ENCODE results near the gene LPP. TPM values are rescaled to one million over a fixed set of nuclear protein-coding genes. Genes with fewer than 3 reads are reported as not detected.

LPP gene
- total RNA-seq, 4 donors from 2014 or later = 183 to 293 (median 242) TPM

- Histone ChIP-seq H3K27ac (peak overlapping the region in 2 of 4 donors; percentile 25 to 51), H3K9me3 (no peaks in the 10 kb centered on the region), H3K4me3 (no peak overlapping the region), H3K27me3 (no peaks in the 10 kb centered on the region), H3K36me3 (no peaks in the 10 kb centered on the region), H3K4me1 (peaks cover 0 to 32% (median 8%) of the 10 kb centered on the region in 4 donors)
- WGBS, 2 donors = 50 to 58% methylated on average over 3 of the region's 3 CpGs
- no peak for DNase-seq (ENCODE audit: low spot score in 2 of 2)
- TF ChIP-seq EP300 (IDR thresholded peaks at IDR 0.05) = no peak
- no peak for TF ChIP-seq CTCF (IDR thresholded peaks at IDR 0.05)
- TF ChIP-seq POLR2A (IDR thresholded peaks at IDR 0.05) = no peak
These were observed 557.9 kb downstream of the LPP start for GRCh38 chr3:188711881-188712247.

GRCh38 chr3:188712248-188712924 lies 558.4 kb downstream of the LPP start:
- TF ChIP-seq CTCF (IDR thresholded peaks at IDR 0.05) (no peak), POLR2A (IDR thresholded peaks at IDR 0.05) (no peak), EP300 (IDR thresholded peaks at IDR 0.05) (peak in 1 of 2 donors; percentile 6)
- Histone ChIP-seq H3K36me3 (no peaks in the 10 kb centered on the region), H3K27ac (peak overlapping the region in 2 of 4 donors; percentile 25 to 51), H3K4me3 (no peak overlapping the region), H3K4me1 (peaks cover 0 to 32% (median 8%) of the 10 kb centered on the region in 4 donors), H3K9me3 (no peaks in the 10 kb centered on the region), H3K27me3 (no peaks in the 10 kb centered on the region)
- 59 to 73% methylated on average over 4 of the region's 4 CpGs for WGBS, 2 donors
- peak in 1 of 2 donors; percentile 5 for DNase-seq (ENCODE audit: low spot score in 2 of 2)

GRCh38 chr3:188712991-188713390 lies 559.0 kb downstream of the LPP start:
- Histone ChIP-seq H3K4me1 (peaks cover 0 to 26% (median 8%) of the 10 kb centered on the region in 4 donors), H3K27ac (peak overlapping the region in 1 of 4 donors; percentile 51), H3K36me3 (no peaks in the 10 kb centered on the region), H3K4me3 (no peak overlapping the region), H3K9me3 (no peaks in the 10 kb centered on the region), H3K27me3 (no peaks in the 10 kb centered on the region)
- no peak for DNase-seq (ENCODE audit: low spot score in 2 of 2)
- TF ChIP-seq EP300 (IDR thresholded peaks at IDR 0.05) = no peak
- TF ChIP-seq POLR2A (IDR thresholded peaks at IDR 0.05) = no peak
- TF ChIP-seq CTCF (IDR thresholded peaks at IDR 0.05) = no peak
- 60 to 68% methylated on average over 3 of the region's 3 CpGs for WGBS, 2 donors

GRCh38 chr3:188719545-188719944 lies 565.6 kb downstream of the LPP start:
- Histone ChIP-seq H3K27ac (no peak overlapping the region), H3K4me1 (peaks cover 0 to 15% (median 0%) of the 10 kb centered on the region in 4 donors), H3K9me3 (no peaks in the 10 kb centered on the region), H3K36me3 (no peaks in the 10 kb centered on the region), H3K27me3 (no peaks in the 10 kb centered on the region), H3K4me3 (no peak overlapping the region)
- TF ChIP-seq POLR2A (IDR thresholded peaks at IDR 0.05) (no peak), EP300 (IDR thresholded peaks at IDR 0.05) (no peak), CTCF (IDR thresholded peaks at IDR 0.05) (no peak)
- 94 to 100% methylated on average over 1 of the region's 1 CpG for WGBS, 2 donors
- no peak for DNase-seq (ENCODE audit: low spot score in 2 of 2)

GRCh38 chr3:188720215-188720614 lies 566.3 kb downstream of the LPP start:
- Histone ChIP-seq H3K4me3 (no peak overlapping the region), H3K4me1 (peaks cover 0 to 15% (median 0%) of the 10 kb centered on the region in 4 donors), H3K36me3 (no peaks in the 10 kb centered on the region), H3K27ac (no peak overlapping the region), H3K27me3 (no peaks in the 10 kb centered on the region), H3K9me3 (no peaks in the 10 kb centered on the region)
- TF ChIP-seq CTCF (IDR thresholded peaks at IDR 0.05) (no peak), POLR2A (IDR thresholded peaks at IDR 0.05) (no peak), EP300 (IDR thresholded peaks at IDR 0.05) (no peak)
- WGBS, 2 donors = 66 to 79% methylated on average over 3 of the region's 3 CpGs
- no peak for DNase-seq (ENCODE audit: low spot score in 2 of 2)

Data from tibial nerve (tissue), 4 donors.